Activated CD8-positive, alpha-beta memory T cell treated with anti-CD3 and anti-CD28 coated beads for 4 hours (primary cell): ENCODE measurements around the gene DNM1L.

ENCODE experiments used
- DNase-seq, 2 donors: peaks; one replicate each; pipeline ENCODE4 v3.0.0-alpha.2; 2020; ENCODE audit warnings: low read depth in 2 of 2

The DNM1L gene

DNA sequence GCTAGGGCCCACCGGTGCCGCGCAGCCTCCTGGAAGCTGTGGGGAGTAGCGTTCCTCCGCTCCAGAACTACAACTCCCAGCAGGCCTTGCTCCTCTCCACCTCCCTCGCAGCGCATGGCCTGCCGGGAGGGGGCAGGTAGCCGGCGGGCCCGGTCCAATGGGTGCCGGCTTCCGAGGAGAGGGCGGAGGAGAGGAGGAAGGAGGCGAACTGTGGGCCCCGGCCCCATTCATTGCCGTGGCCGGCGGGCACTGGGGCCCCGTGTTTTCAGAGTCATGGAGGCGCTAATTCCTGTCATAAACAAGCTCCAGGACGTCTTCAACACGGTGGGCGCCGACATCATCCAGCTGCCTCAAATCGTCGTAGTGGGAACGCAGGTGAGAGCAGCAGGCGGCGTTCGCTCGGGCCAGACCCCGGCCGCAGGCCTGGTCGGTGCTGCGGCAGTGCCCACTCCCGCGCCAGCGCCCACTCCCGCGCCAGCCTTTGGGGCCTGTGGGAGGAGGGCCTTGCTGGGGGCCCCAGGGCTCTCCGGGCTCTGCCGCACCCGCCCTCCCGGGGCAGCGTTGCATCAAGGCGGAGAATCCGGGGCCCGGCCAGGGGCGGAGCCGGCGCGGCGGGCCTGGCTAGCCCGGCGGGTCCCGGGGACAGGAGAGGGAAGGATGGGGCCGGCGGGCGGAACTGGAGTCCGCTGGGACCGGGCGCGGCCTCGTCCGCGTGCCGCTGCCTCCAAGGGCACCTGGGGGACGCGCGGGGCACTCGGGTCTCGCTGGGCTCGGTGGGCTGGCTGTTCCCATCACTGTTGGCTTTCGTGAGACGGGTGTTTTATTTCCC, at the start of gene DNM1L:
DNM1L (plus strand) TSS at position 211 of the 829 bp plus-strand sequence; CDS start at position 274, 63 bp downstream.
- peak; percentile 84 to 85 for DNase-seq

DNA sequence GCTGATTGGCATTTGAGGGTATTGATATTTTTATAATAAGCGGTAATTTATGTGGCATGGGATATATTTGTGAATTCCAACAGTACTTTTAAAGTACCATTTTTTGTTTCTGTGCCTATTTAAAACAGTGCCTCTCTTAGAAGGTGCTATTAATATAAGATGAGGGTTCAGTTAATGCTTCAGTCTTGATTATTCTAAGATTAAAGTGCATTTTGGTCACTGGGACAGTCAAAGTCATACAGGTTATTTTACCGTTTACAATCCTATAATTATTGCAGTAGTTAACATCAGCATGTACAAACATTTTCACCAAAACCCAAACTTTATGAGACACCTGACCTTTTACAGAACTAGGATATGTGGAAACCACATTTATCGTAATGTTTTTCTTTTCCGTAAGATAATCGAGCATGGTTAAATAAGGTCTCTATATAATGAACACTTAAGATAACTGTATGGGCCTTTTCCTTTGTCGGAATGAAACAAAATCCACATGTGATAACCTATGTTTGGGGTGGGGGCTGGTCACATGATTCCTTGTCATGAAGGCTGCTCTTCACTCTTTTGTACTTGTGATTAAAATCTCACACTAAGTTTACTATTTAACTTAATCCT, 37.7 kb upstream of the DNM1L start:
- no peak for DNase-seq

DNA sequence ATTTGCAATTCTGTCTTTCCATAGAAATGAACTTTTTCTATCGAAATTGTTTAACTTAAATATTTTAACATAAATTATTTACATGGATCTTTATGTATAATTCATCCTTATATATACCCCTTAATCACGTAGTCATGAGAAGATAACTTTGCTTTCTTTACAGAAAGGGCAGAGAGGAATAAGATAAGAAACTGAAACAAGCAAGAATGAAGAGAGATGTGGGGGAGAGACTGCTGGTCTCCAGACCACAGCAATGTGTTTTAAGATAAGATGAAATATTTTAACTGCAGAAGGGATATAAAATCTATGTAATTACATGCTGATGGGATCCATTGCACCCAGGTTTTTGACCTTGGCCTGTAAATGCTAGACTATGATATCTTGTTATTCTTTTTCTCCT, 34.7 kb upstream of the DNM1L start:
- DNase-seq: no peak

DNA sequence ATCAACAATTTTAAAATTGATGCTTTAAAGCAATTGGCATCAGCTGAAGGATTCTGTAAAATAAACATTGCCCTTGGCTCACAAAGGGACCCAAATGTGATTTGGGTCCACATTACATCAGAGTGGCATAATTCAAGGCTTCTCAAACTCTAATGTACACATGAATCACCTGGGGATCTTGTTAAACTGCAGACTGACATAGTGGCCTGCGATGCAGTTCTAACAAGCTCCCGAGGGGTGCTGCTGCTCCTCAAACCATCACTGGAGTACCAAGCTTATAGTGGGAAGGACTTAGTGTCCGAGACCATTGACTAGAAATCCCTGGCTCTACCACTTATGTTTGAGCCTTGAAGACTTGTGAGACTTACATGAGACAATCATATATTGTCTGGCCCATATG, 31.8 kb upstream of the DNM1L start:
- DNase-seq: no peak

DNA sequence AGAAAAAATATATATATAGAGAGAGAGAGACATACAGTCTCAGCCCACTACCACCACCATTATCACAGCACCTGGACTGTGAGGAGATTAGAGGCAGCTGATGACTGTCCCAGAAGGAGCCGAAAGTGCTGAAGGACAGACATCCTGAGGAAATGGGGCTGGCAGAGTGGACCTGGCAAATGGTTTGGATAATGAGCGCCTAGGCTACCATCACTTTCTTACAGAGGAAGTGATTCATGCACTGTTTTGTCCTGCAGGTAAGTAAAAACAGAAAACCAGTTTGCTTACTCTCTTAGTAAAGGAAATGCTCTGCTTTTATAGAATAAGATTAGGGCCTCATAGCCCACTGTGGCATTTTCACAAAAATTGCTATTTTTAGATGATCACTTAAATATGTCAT, 28.6 kb upstream of the DNM1L start:
- no peak for DNase-seq

DNA sequence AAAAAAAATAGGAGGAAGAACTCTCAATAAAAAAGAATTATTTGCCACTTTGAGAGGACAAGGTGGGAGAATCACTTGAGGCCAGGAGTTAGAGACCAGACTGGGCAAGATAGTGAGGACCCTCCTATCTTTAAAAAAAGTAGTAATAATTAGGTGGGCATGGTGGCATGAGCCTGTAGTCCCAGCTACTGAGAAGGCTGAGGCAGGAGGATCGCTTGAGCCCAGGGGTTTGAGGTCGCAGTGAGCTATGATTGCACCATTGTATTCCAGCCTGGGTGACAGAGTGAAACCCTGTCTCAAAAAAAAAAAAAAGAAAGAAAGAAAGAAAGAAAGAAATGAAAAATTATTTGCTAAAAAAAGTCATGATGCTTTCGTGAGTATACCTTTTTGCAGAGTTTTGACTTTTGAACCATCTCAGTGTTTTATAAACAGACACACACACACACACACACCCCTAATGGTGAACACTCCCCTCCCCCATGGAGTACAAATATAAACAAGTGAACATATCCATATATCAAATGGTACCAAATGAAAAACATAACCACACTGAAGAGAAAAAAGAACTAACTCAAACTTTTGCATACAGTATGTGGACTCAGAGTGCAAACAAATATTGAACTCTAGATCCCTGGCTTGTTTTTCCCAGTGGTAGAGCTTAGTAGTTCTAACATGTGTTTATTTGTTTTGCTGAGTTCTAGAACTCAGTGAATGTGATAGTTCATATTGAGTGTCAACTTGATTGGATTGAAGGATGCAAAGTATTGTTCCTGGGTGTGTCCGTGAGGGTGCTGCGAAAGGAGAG, 27.7 kb upstream of the DNM1L start:
- no peak for DNase-seq

DNA sequence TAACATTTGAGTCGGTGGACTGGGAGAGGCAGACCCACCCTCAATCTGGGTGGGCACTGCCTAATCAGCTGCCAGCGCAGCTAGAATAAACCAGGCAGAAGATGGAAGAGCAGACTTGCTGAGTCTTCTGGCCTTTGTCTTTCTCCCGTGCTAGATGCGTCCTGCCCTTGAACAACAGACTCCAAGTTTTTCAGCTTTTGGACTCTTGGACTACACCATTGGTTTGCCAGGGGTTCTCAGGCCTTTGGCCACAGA, 27.2 kb upstream of the DNM1L start:
- no peak for DNase-seq

DNA sequence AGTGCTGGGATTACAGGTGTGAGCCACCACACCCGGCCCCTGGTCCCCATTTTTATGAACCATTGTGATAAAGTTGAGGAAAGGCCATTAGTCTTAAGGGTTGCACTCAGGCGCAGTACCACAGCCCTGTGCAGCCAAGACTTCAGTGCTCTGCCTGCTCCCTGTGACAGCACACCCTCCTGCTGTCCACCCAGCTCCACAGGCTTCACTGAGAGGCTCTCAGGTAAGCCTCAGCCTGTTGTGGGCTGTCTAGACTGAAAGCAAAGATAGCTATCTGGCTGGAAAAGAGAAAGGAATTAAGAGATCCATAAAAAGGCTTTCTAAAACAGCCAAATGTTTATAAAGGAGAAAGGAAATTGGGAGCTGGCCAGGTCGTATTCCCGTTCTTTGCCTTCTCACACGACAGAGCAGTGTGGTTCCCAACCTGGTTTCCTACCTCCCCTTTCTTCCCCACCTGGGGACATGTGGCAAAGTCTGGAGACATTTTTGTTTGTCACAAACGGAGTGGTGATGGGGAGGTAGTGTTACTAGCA, 19.1 kb upstream of the DNM1L start:
- no peak for DNase-seq

DNA sequence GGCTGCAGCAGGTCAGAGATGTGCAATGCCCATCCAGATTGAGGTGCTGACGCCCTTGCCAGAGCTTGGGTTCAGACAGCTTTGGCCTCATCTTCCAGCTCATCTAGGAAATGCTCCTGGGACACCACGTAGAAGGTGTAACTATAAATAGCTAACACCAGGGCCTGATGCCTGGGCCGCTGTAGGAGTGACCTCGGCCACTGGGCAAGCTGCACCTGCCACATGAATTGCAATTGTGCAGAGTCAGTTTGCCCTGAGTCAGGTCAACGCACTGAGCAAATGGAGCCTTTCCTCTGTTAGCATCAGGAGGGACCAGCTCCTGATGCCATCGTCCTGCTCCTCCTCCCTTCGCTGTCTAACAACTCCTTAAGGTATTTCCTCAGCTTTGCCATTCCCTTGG, 17.4 kb upstream of the DNM1L start:
- no peak for DNase-seq

DNA sequence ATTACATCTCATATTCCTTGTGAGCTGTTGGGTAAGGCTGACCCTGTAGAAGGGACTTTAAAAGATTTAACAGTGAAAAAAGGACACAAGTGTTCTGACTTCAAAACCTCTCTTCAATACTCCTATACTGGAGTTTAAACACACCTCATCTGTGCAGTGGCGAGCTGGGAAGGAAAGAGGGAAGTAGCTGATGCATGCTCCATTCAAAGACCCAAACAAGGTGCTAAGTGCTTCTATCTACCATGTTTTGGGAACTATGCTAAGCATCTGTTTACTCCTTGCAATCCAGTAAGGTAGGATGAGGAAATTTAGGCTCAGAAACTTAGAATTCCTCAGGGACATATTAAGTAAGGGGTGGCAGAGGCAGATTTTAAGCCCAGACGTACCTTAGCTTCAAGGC, 16.4 kb upstream of the DNM1L start:
- no peak for DNase-seq

DNA sequence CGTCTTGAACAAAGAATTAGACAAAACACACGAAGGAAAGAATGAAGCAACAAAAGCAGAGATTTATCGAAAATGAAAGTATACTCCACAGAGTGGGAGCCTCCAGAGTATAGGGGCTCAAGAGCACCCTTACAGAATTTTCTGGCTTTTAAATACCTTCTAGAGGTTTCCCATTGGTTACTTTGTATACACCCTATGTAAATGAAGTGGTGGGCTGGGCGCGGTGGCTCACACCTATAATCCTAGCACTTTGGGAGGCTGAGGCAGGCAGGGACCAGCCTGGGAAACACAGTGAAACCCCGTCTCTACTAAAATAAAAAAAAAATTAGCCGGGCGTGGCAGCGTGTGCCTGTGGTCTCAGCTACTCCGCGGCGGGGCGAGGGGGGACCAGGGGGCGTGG, 13.1 kb upstream of the DNM1L start:
- no peak for DNase-seq

DNA sequence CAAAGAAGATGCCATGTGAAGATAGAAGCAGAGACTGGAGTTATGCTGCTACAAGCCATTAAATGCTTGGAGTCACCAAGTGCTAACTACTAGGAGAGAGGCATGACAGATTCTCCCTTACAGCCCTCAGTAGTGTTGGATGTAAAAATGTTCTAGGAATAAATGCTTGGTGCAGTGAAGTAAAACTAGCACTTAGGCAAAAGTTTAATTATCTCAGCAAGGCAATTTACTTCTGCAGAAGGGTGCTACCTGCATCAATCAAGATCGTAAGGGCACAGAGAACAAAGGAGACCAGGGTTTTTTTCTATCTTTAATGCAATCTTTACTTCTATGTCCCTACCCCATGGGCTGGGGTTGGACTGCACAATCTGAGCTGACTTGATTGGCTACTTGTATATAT, 9.5 kb upstream of the DNM1L start:
- DNase-seq: no peak

DNA sequence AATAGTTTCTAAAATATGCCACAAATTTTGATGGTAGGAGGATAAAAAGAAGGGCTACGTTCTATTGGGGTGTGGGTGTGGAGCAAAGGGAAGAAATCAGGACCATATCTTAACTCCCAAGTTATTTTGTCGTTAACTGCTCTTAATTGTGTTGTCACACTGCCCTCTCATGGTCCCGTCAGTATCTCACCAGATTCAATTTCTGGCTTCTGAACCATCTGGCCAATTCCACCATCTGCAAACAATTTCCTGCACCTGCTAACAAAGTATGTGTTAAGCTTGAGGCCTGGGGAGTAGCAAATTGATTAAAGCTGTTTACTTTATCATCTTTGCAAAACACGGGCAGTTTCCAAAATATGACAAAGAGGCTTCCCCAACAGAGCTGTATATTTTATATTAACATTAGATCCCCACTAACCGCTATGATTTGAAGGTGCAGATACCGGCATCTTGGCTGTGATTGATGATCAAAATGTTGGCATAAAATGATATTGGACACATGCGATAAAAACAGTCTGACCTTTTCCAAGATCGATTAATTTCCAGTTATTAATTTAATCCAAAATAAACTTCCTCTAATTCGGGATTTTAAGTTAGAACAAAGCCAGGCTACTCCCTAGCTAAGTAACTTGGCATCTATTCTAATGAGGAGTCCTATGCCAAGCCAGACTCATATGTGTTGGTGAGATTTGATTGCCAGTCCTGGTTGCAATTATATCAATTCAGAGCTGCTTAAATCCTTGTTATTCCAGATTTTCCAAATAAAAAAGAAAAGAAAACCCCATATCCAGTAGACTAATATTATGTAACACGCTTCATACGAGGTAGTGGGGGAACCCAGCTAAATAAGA, 6.9 kb upstream of the DNM1L start:
- DNase-seq: no peak

DNA sequence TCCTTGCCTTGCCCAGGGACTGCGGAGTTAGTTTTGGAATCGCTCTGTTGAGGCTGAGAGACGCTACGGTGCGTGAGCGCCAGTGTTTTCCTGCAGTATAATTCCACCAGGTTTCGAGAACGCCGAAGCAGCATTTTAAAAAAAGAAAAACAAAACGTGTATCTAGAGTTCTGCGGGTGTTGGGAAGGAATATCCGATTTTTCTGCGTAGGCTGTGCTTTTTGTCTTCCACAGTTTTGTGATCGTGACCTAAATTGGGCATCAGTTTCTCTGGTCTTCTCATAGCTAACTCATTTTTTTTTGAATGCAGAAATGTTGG, 778 bp downstream of the DNM1L start:
- DNase-seq: no peak

DNA sequence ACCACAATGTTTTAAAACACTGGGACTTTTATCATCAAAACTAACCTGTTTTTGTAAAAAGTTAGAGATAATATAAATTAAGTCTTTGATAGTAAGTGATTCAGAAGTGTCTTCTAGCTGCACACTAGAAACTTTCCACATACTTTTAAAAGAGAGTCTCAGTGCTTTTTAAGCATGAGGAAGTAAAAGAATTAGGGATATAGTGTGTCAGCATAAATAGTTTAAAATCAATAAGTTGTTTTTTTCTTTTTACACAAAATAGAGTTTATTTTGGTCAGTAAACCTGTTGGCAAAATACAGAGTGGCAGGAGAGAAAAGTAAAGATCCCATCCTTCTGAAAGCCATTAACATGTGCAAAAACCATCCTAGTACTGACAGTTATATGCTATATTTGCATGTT, 1.7 kb downstream of the DNM1L start:
- no peak for DNase-seq

DNA sequence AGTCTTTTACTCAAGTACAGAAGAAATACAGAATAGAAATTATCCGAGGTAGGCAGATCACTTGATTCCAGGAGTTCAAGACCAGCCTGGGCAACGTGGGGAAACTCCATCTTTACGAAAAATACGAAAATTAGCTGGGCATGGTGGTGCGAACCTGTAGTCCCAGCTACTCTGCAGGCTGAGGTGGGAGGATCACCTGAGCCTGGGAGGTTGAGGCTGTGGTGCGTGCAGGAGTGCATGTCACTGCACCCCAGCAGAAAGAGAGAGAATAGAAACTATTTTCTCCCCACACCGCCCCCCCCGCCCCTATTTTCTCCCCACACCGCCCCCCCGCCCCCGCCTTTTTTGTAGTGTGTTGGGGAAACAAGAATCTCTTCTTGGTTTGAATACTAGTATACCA, 2.2 kb downstream of the DNM1L start:
- no peak for DNase-seq

DNA sequence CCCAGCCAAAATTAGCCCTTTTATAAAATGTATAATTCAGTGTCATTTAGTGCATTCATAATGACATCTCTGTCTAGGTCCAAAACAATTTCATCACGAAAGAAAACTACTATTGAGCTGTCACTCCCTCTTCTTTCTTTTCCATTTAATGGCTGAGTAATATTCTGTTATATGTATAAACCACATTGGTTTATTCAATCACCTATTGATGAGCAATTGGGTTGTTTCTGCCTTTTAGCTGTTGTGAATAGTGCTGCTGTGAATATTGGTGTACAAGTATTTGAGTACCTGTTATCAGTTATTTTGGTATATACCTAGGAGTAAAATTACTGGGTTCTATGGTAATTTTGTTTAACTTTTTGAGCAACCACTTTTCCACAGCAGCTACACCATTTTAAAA, 7.2 kb downstream of the DNM1L start:
- no peak for DNase-seq

DNA sequence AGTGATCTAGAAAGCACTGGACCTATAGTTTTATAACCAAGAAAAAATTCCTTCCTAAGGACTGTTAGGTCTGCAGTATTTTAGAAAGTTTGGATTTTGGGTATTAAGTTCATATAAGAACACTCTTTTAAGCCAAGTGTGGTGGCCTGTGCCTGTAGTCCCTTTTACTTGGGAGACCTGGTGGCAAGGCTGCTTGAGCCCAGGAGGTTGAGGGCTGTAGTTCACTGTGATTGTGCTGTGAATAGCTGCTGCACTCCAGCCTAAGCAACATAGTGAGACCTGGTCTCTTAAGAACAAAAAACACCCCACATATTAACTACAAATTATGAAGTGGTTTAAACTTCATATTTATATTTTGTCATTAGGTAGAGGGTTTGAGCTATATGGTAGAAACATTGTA, 9.7 kb downstream of the DNM1L start:
- no peak for DNase-seq

DNA sequence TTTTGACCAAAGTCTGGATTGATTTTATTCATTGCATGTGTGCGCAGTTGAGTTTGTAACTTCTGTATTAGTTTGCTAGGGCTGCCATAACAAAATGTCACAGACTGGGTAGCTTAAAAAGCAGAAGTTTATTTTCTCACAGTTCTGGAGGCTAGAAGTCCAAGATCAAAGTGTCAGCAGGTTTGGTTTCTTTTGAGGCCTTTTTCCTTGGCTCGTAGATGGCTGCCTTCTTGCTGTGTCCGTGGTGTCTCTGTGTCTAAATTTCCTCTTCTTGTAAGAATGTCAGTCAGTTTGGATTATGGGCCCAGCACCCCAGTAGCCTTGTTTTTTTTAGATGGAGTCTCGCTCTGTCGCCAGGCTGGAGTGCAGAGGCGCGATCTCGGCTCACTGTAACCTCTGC, 11.8 kb downstream of the DNM1L start:
- no peak for DNase-seq

DNA sequence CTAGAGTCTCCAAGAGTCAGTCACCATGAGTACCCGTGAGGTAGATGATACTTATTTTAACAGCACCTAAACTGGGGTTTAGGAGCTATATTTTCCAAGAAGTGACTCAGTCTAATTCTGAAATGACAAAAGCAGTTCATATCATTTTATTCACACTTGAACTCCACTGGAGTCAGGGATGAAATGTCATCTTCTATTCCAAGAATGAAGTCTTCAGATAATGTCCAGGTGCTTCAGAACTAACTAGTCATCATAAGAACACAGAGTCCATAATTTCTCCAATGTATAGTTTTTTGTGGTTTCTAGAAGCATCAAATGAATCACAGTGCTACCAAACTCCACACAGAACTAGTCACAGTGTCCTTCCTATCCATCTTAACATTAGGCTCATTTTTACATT, 13.3 kb downstream of the DNM1L start:
- DNase-seq: no peak

DNA sequence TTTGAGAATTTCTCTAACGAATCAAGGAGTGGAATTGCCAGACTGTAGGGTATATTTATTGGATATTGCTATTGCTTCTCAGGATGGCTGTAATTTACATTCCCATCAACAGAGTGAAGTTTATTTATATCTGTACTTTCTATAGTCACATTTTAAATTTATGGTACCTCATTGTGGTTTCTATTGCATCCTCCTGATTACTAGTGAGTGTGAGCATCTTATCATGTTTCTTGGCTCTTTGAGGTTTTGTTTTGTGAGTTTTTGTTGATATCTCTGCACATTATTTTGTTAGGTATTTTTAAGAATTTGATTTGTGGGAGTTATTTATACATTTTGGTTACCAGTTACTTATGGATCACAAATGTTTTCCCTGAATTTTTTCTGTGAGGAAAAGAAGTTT, 13.9 kb downstream of the DNM1L start:
- no peak for DNase-seq

DNA sequence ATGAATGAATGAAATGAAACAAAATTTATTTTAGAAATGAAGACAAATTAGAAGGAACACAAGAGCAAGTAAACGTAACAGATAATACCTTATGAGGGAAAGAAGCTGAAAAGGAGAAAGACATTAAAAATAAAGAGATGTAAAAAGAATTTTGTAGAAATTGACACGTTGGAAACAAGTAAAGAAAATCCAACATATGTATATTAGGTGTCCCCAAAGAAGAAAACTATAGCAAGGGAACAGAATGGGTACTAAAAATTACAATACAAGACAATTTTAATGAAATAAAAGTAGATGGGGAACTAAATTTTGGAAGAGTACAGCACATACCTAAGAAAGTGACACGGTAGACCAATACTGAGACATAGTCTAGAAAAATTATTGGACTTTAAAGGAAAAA, 16.7 kb downstream of the DNM1L start:
- no peak for DNase-seq
